Activated effector memory CD4-positive, alpha-beta T cell treated with Interleukin-2 at 50 U/mL for 16 hours (primary cell): ENCODE results near the gene NDUFS3.
"Not testable (repeated sequence)": the region's sequence is repeated elsewhere in the genome, so short reads cannot be mapped to it uniquely, and the experiment has no call there.

Source experiments
- DNase-seq: peaks from one replicate; pipeline ENCODE4 v3.0.0-alpha.2; 2020

NDUFS3 gene

GRCh38 chr11:47562393-47562792, 16.5 kb upstream of the NDUFS3 start:
- DNase-seq = not testable (repeated sequence)

GRCh38 chr11:47564366-47564765, 14.5 kb upstream of the NDUFS3 start:
- DNase-seq = not testable (repeated sequence)

- DNase-seq = no peak
Measured at GRCh38 chr11:47564933-47565339, 13.9 kb upstream of the NDUFS3 start.

- DNase-seq = peak; percentile 48
Measured at GRCh38 chr11:47565340-47566148, 13.3 kb upstream of the NDUFS3 start, which contains the start of gene PTPMT1. PTPMT1 (plus strand) TSS chr11:47565599; CDS start chr11:47565623, 24 bp downstream.

GRCh38 chr11:47566149-47566698, 12.7 kb upstream of the NDUFS3 start:
- no peak for DNase-seq

GRCh38 chr11:47569646-47570045, 9.2 kb upstream of the NDUFS3 start:
- DNase-seq = no peak

GRCh38 chr11:47570651-47571356, 8.1 kb upstream of the NDUFS3 start:
- no peak for DNase-seq

- no peak for DNase-seq
Measured at GRCh38 chr11:47571357-47571729, 7.5 kb upstream of the NDUFS3 start.

GRCh38 chr11:47571895-47572294, 7.0 kb upstream of the NDUFS3 start:
- no peak for DNase-seq

- no peak for DNase-seq
Measured at GRCh38 chr11:47572715-47573255, 6.1 kb upstream of the NDUFS3 start.

GRCh38 chr11:47573321-47573720, 5.6 kb upstream of the NDUFS3 start:
- DNase-seq = no peak

- no peak for DNase-seq
Measured at GRCh38 chr11:47577460-47578041, 1.3 kb upstream of the NDUFS3 start.

- DNase-seq = no peak
Measured at GRCh38 chr11:47583844-47584243, 5.0 kb downstream of the NDUFS3 start.

GRCh38 chr11:47586098-47586855, 7.4 kb downstream of the NDUFS3 start, which contains the start of gene FAM180B:
FAM180B (plus strand) TSS chr11:47586678; CDS start chr11:47586769, 91 bp downstream.
- DNase-seq = no peak

GRCh38 chr11:47587039-47587716, 8.3 kb downstream of the NDUFS3 start:
- no peak for DNase-seq

- DNase-seq = no peak
Measured at GRCh38 chr11:47587723-47588326, 9.0 kb downstream of the NDUFS3 start.

- DNase-seq = no peak
Measured at GRCh38 chr11:47589118-47589517, 10.2 kb downstream of the NDUFS3 start.

- no peak for DNase-seq
Measured at GRCh38 chr11:47589584-47589976, 10.7 kb downstream of the NDUFS3 start.

- DNase-seq = no peak
Measured at GRCh38 chr11:47589977-47590861, 11.3 kb downstream of the NDUFS3 start.

GRCh38 chr11:47591764-47592163, 12.9 kb downstream of the NDUFS3 start:
- DNase-seq = no peak
